Mucosa of descending colon (tissue), 3 donors: ENCODE data around the gene TGIF2. TPM values are rescaled to one million over a fixed set of nuclear protein-coding genes. Genes with fewer than 3 reads are reported as not detected.

Experiments used
- ATAC-seq: fragments of 200-7000 bp; cut with Tn5 transposase; one replicate; pipeline ENCODE4 v1.9.1; 2020; ENCODE audit warnings: mild to moderate bottlenecking, moderate library complexity
- DNase-seq, 3 donors: peaks; one replicate each; pipeline ENCODE4 v3.0.0-alpha.2; 2020
- H3K36me3 ChIP-seq: fragments of 200-600 bp; one replicate; pipeline ENCODE4 v1.8.0; 2021; ENCODE audit warnings: low read depth, mild to moderate bottlenecking
- H3K4me1 ChIP-seq: fragments of 200-600 bp; one replicate; pipeline ENCODE4 v1.8.0; 2021; ENCODE audit warnings: low read depth, mild to moderate bottlenecking
- H3K4me3 ChIP-seq: fragments of 200-600 bp; one replicate; pipeline ENCODE4 v1.8.0; 2021; ENCODE audit warnings: mild to moderate bottlenecking
- H3K9me3 ChIP-seq: fragments of 200-600 bp; one replicate; pipeline ENCODE4 v1.8.0; 2021; ENCODE audit warnings: mild to moderate bottlenecking
- CTCF ChIP-seq: fragments of 200-600 bp; IDR thresholded peaks from one replicate; pipeline ENCODE4 v1.8.0; 2022; ENCODE audit warnings: antibody characterized with exemption, mild to moderate bottlenecking
- intact Hi-C, 2 donors: fragments of 100-400 bp; cut with DNase I in 1 of 2; cut with micrococcal nuclease in 1 of 2; formaldehyde crosslinking; loops; one replicate each; pipeline versions ENCODE4 v1.11.0 to v1.11.1; 2022; cut with DNase I, micrococcal nuclease
- total RNA-seq, 3 donors: library from RNA; stranded (reverse); fragmentation: NEBNext Ultra II Directional in 2 of 3; extraction: Animal tissue kit (Norgen Biotek cat#: 25700) in 2 of 3; gene quantifications; one replicate each; pipeline versions ENCODE4 v1.2.1 to v1.2.4, GENCODE V29; 2021 to 2023
- donor health status: DM: no; HTN: no; CAD: no; lungs with moderate emphysema.
- donor health status: DM: no; HTN: no; CAD: no.
- donor health status: DM: no; HTN: yes; CAD: no.

TGIF2 gene
- total RNA-seq, 3 donors from 2014 or later = 4.2 to 13.3 (median 6.5) TPM

GRCh38 chr20:36548704-36549627 lies 24.4 kb upstream of the TGIF2 start:
- intact Hi-C loops = loop anchor here in 1 of 2 donors (10.0 kb wide), 1 partner anchor 84 kb away; no protein-coding TSS in a partner anchor
- Histone ChIP-seq H3K4me1 (no peaks in the 10 kb centered on the region), H3K36me3 (no peaks in the 10 kb centered on the region), H3K9me3 (no peaks in the 10 kb centered on the region), H3K4me3 (no peak overlapping the region)
- no peak for TF ChIP-seq CTCF
- no peak for DNase-seq
- ATAC-seq = no peak

- intact Hi-C loops = loop anchor here in 1 of 2 donors (10.0 kb wide), 1 partner anchor 85 kb away; no protein-coding TSS in a partner anchor
- DNase-seq (no peak), ATAC-seq (no peak)
- no peaks in the 10 kb centered on the region for H3K4me1 ChIP-seq
- TF ChIP-seq CTCF = no peak
- H3K9me3 ChIP-seq = no peaks in the 10 kb centered on the region
- H3K4me3 ChIP-seq = no peak overlapping the region
- H3K36me3 ChIP-seq = no peaks in the 10 kb centered on the region
These were observed 23.8 kb upstream of the TGIF2 start for GRCh38 chr20:36549628-36549941.

- ATAC-seq (peak; percentile 8), DNase-seq (peak in 1 of 3 donors; percentile 45)
- no peaks in the 10 kb centered on the region for H3K9me3 ChIP-seq
- no peaks in the 10 kb centered on the region for H3K4me1 ChIP-seq
- TF ChIP-seq CTCF = no peak
- H3K4me3 ChIP-seq = no peak overlapping the region
- intact Hi-C loops = loop anchor here in 1 of 2 donors (10.0 kb wide), 1 partner anchor 85 kb away; no protein-coding TSS in a partner anchor
- H3K36me3 ChIP-seq = no peaks in the 10 kb centered on the region
These were observed 23.2 kb upstream of the TGIF2 start for GRCh38 chr20:36549942-36550789.

- peak; percentile 8 for ATAC-seq
- Histone ChIP-seq H3K9me3 (no peaks in the 10 kb centered on the region), H3K4me3 (no peak overlapping the region), H3K36me3 (no peaks in the 10 kb centered on the region), H3K4me1 (no peaks in the 10 kb centered on the region)
- intact Hi-C loops = no loop called here
- DNase-seq = peak in 1 of 3 donors; percentile 27
- TF ChIP-seq CTCF = no peak
These were observed 22.6 kb upstream of the TGIF2 start for GRCh38 chr20:36550790-36551299.

- H3K4me3 ChIP-seq = no peak overlapping the region
- H3K36me3 ChIP-seq = no peaks in the 10 kb centered on the region
- no peaks in the 10 kb centered on the region for H3K9me3 ChIP-seq
- ATAC-seq (no peak), DNase-seq (no peak)
- no peak for TF ChIP-seq CTCF
- intact Hi-C loops = loop anchor here (5.0 kb wide), 2 partner anchors 37 to 52 kb away; partner anchors contain the start of gene RAB5IF (in 1 of the 2)
- H3K4me1 ChIP-seq = peaks cover 5% of the 10 kb centered on the region
These were observed 18.1 kb upstream of the TGIF2 start for GRCh38 chr20:36555248-36555647.
